HCT116 (cell line): ENCODE measurements around the gene GPC5. TPM values are rescaled to one million over a fixed set of nuclear protein-coding genes. Genes with fewer than 3 reads are reported as not detected.

Experiments used
- ATAC-seq: fragments of 200-7000 bp; cut with Tn5 transposase; 2 replicates; pipeline ENCODE4 v1.9.1; 2020; ENCODE audit warnings: mild to moderate bottlenecking, moderate library complexity
- BruUV-seq: library from RNA; stranded (reverse); fragments of 400-500 nt; replicated peaks from 2 replicates; lab custom pipeline; 2021; lab: Mats Ljungman, UMichigan
- CTCF ChIA-PET: fragments of 300-600 bp; sonication (Branson Sonifier 250); formaldehyde crosslinking; loops from one replicate; lab custom pipeline; 2021; ENCODE audit warnings: antibody characterized with exemption; lab: Charles Lee
- POLR2A ChIA-PET: fragments of 300-600, 350-600 bp; sonication (Branson Sonifier 250); formaldehyde crosslinking; loops from one replicate; lab custom pipeline; 2021; ENCODE audit warnings: antibody characterized with exemption; lab: Charles Lee
- RAD21 ChIA-PET, 2 experiments: fragments of 300-600 bp; sonication (Branson Sonifier 250); formaldehyde crosslinking; loops; one replicate each; lab custom pipeline; 2023; ENCODE audit warnings: low total read pairs in 2 of 2; ENCODE audit not compliant: uncharacterized antibody in 2 of 2, unreplicated experiment in 2 of 2, low non-redundant PET in 1 of 2; lab: Charles Lee
- DNase-seq: peaks from one replicate; pipeline ENCODE4 v3.0.0-alpha.2; 2010; ENCODE audit warnings: low read depth, low spot score
- H2AFZ ChIP-seq: fragments of 200-600 bp; shearing (Covaris generic), sonication (generic); 2 replicates; pipeline ENCODE4 v1.6.1; 2017; ENCODE audit warnings: low read depth, mixed run types, mixed read lengths, antibody characterized with exemption, low read length; ENCODE audit not compliant: poor library complexity, severe bottlenecking
- H3K27ac ChIP-seq: 2 replicates; pipeline ENCODE4 v1.5.1; 2012; ENCODE audit warnings: low read depth, low read length
- H3K27me3 ChIP-seq: fragments of 200-600 bp; sonication (generic); 2 replicates; pipeline ENCODE4 v1.6.1; 2016; ENCODE audit warnings: mixed run types, low read length, mixed read lengths; ENCODE audit not compliant: insufficient read depth
- H3K36me3 ChIP-seq, 2 experiments: fragments of 200-500 bp in 1 of 2; fragments of 200-600 bp in 1 of 2; sonication (Bioruptor generic) in 1 of 2; sonication (generic) in 1 of 2; 2 replicates each; pipeline versions ENCODE4 v1.5.1 to v1.6.1; 2014 to 2016; ENCODE audit warnings: low read length in 2 of 2, inconsistent platforms in 1 of 2, mixed read lengths in 1 of 2, mixed run types in 1 of 2; ENCODE audit not compliant: insufficient read depth in 2 of 2, control insufficient read depth in 1 of 2
- H3K4me1 ChIP-seq, 2 experiments: fragments of 200-600 bp in 1 of 2; sonication (generic) in 1 of 2; 2 replicates each; pipeline versions ENCODE4 v1.5.1 to v1.6.1; 2012 to 2017; ENCODE audit warnings: low read length in 2 of 2, inconsistent platforms in 1 of 2, mild to moderate bottlenecking in 1 of 2, mixed read lengths in 1 of 2, mixed run types in 1 of 2, moderate library complexity in 1 of 2; ENCODE audit not compliant: insufficient read depth in 2 of 2, control insufficient read depth in 1 of 2
- H3K4me2 ChIP-seq: fragments of 200-600 bp; sonication (generic); 2 replicates; pipeline ENCODE4 v1.6.1; 2017; ENCODE audit warnings: mixed run types, low read length, mixed read lengths
- H3K4me3 ChIP-seq, 2 experiments: fragments of 200-600 bp in 1 of 2; sonication (generic) in 1 of 2; replicated peaks in 1 of 2; 2 replicates each; pipeline ENCODE4 v1.5.1; 2011 to 2016; ENCODE audit warnings: low read length in 2 of 2, control low read depth in 1 of 2, low read depth in 1 of 2, mild to moderate bottlenecking in 1 of 2, mixed read lengths in 1 of 2, mixed run types in 1 of 2
- H3K79me2 ChIP-seq: fragments of 200-600 bp; sonication (generic); 2 replicates; pipeline ENCODE4 v1.6.1; 2017; ENCODE audit warnings: mild to moderate bottlenecking, mixed run types, low read length, moderate library complexity, mixed read lengths; ENCODE audit not compliant: insufficient read depth
- H3K9ac ChIP-seq: fragments of 200-600 bp; sonication (generic); 2 replicates; pipeline ENCODE4 v1.6.1; 2016; ENCODE audit warnings: low read length, mixed read lengths
- H3K9me2 ChIP-seq: fragments of 200-600 bp; sonication (generic), shearing (Covaris generic); 2 replicates; pipeline ENCODE4 v1.6.1; 2017; ENCODE audit warnings: mixed run types, mild to moderate bottlenecking, moderate library complexity; ENCODE audit not compliant: insufficient read depth
- H3K9me3 ChIP-seq, 2 experiments: fragments of 200-500 bp in 1 of 2; fragments of 200-600 bp in 1 of 2; sonication (Bioruptor generic) in 1 of 2; sonication (generic) in 1 of 2; 2 replicates each; pipeline ENCODE4 v1.6.1; 2014 to 2017; ENCODE audit warnings: low read length in 2 of 2, mixed read lengths in 2 of 2, inconsistent platforms in 1 of 2, low read depth in 1 of 2, mild to moderate bottlenecking in 1 of 2, mixed run types in 1 of 2, moderate library complexity in 1 of 2; ENCODE audit not compliant: control insufficient read depth in 1 of 2, insufficient read depth in 1 of 2
- H4K20me1 ChIP-seq: fragments of 200-600 bp; sonication (generic), shearing (Covaris generic); 2 replicates; pipeline ENCODE4 v1.6.1; 2017; ENCODE audit warnings: mixed run types, mild to moderate bottlenecking, moderate library complexity; ENCODE audit not compliant: insufficient read depth
- EGR1 ChIP-seq: IDR thresholded peaks from 2 replicates; pipeline ENCODE4 v1.6.1; 2012; ENCODE audit warnings: low read depth
- ELF1 ChIP-seq: IDR thresholded peaks from 2 replicates; pipeline ENCODE4 v1.6.1; 2012; ENCODE audit warnings: low read depth, borderline replicate concordance
- EZH2phosphoT487 ChIP-seq: fragments of 200-600 bp; IDR thresholded peaks from 2 replicates; pipeline ENCODE4 v1.6.1; 2018; ENCODE audit warnings: antibody characterized with exemption, borderline replicate concordance
- RAD21 ChIP-seq: IDR thresholded peaks from 2 replicates; pipeline ENCODE4 v1.6.1; 2012; ENCODE audit warnings: low read depth, mild to moderate bottlenecking
- SIN3A ChIP-seq: IDR thresholded peaks from 2 replicates; pipeline ENCODE4 v1.6.1; 2012; ENCODE audit warnings: low read depth
- TCF7L2 ChIP-seq: IDR thresholded peaks from 2 replicates; pipeline ENCODE4 v1.7.0; 2011; ENCODE audit warnings: borderline replicate concordance, inconsistent platforms; ENCODE audit not compliant: insufficient read depth, insufficient read length; ENCODE audit errors: extremely low read depth
- YY1 ChIP-seq: IDR thresholded peaks from 2 replicates; pipeline ENCODE4 v1.6.1; 2011; ENCODE audit warnings: low read length, low read depth, moderate library complexity, mild to moderate bottlenecking; ENCODE audit not compliant: insufficient replicate concordance; ENCODE audit errors: extremely low read depth
- intact Hi-C: fragments of 100-400 bp; cut with micrococcal nuclease; formaldehyde crosslinking; loops from 2 replicates; pipeline ENCODE4 v1.10.0; 2022
- total RNA-seq: library from RNA; stranded (reverse); gene quantifications from one replicate; pipeline ENCODE4 v1.2.1, GENCODE V29; 2021; ENCODE audit not compliant: unreplicated experiment

GPC5 gene
- total RNA-seq, 1 experiment from 2014 or later: not detected

GRCh38 chr13:91368676-91369440, 29.6 kb upstream of the GPC5 start:
- ATAC-seq (no peak), DNase-seq (no peak)
- POLR2A ChIA-PET: no interaction called here
- H3K9me3 ChIP-seq: no peaks in the 10 kb centered on the region
- H3K4me1 ChIP-seq: no peaks in the 10 kb centered on the region
- no peak overlapping the region for H3K9ac ChIP-seq
- no peak overlapping the region for H3K27ac ChIP-seq
- intact Hi-C loops: no loop called here
- RAD21 ChIA-PET: no interaction called here
- no peak overlapping the region for H3K4me2 ChIP-seq
- CTCF ChIA-PET: no interaction called here
- no peaks in the 10 kb centered on the region; a peak in 1 of 4 replicates for H3K36me3 ChIP-seq
- TF ChIP-seq YY1 (no peak), EGR1 (no peak), EZH2phosphoT487 (no peak), SIN3A (no peak), ELF1 (no peak), TCF7L2 (no peak)
- H3K27me3 ChIP-seq: peaks cover 3% of the 10 kb centered on the region
- no peaks in the 10 kb centered on the region for H3K9me2 ChIP-seq
- no peak overlapping the region for H3K4me3 ChIP-seq
- H4K20me1 ChIP-seq: no peaks in the 10 kb centered on the region
- no peaks in the 10 kb centered on the region for H3K79me2 ChIP-seq
- no TSS peak for BruUV-seq
- H2AFZ ChIP-seq: no peak overlapping the region

DNA sequence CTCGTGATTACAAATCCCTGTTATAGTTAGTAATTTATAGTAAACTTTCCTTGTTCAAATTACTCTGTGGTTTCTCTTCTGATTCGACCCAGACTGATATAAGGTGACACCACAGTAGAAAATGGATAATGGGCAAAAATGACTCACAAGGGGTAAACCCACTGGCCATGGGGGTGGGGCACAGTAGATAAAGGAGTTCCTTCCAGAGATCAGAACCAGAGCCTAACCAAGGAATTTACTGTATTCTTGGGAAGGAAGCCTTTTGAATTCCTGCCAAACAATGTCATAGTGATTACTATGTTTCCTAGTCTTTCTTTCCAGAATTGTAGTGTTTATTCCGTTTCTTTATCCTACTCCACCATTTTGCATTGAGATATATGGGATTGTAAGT, 29.0 kb upstream of the GPC5 start:
- intact Hi-C loops: no loop called here
- RAD21 ChIA-PET: no interaction called here
- no peak for TF ChIP-seq RAD21
- no peaks in the 10 kb centered on the region for H3K4me1 ChIP-seq
- no peak overlapping the region for H2AFZ ChIP-seq
- no peak overlapping the region for H3K4me2 ChIP-seq
- H3K9me3 ChIP-seq: no peaks in the 10 kb centered on the region
- no peak overlapping the region for H3K27ac ChIP-seq
- POLR2A ChIA-PET: no interaction called here
- H3K27me3 ChIP-seq: peaks cover 3% of the 10 kb centered on the region
- no peaks in the 10 kb centered on the region for H4K20me1 ChIP-seq
- no peak overlapping the region for H3K9ac ChIP-seq
- CTCF ChIA-PET: no interaction called here
- no peak for DNase-seq
- H3K36me3 ChIP-seq: no peaks in the 10 kb centered on the region; a peak in 1 of 4 replicates
- ATAC-seq: no peak
- no TSS peak for BruUV-seq
- H3K79me2 ChIP-seq: no peaks in the 10 kb centered on the region
- no peaks in the 10 kb centered on the region for H3K9me2 ChIP-seq
- H3K4me3 ChIP-seq: no peak overlapping the region
